Stimulated activated CD8-positive, alpha-beta memory T cell treated with anti-CD3 and anti-CD28 coated beads, Interleukin-7, amount 100 ng/mL, for 4 hours (primary cell): Measurements from ENCODE around the gene CATSPER2.
"Not testable (repeated sequence)": the region's sequence is repeated elsewhere in the genome, so short reads cannot be mapped to it uniquely, and the experiment has no call there.

Source experiments
- DNase-seq, 2 donors: peaks; one replicate each; pipeline ENCODE4 v3.0.0-alpha.2; 2020; ENCODE audit warnings: low read depth in 2 of 2

CATSPER2 gene

GRCh38 chr15:43593328-43594190 is 55.1 kb downstream of the CATSPER2 start, which contains the start of gene CKMT1B:
Gene CKMT1B (plus strand): TSS chr15:43594027. CDS start chr15:43594219, 192 bp downstream.
- not testable (repeated sequence) for DNase-seq

- DNase-seq: not testable (repeated sequence)
These were observed 55.8 kb downstream of the CATSPER2 start for GRCh38 chr15:43592841-43593240.

- not testable (repeated sequence) for DNase-seq
These were observed 58.7 kb downstream of the CATSPER2 start, which contains the start of gene PPIP5K1 for GRCh38 chr15:43589778-43590466. Gene PPIP5K1 (minus strand): TSS chr15:43590208. CDS start chr15:43584504, 5,704 bp downstream.
